ENCODE data around the gene MAOB.

Gene MAOB

DNA sequence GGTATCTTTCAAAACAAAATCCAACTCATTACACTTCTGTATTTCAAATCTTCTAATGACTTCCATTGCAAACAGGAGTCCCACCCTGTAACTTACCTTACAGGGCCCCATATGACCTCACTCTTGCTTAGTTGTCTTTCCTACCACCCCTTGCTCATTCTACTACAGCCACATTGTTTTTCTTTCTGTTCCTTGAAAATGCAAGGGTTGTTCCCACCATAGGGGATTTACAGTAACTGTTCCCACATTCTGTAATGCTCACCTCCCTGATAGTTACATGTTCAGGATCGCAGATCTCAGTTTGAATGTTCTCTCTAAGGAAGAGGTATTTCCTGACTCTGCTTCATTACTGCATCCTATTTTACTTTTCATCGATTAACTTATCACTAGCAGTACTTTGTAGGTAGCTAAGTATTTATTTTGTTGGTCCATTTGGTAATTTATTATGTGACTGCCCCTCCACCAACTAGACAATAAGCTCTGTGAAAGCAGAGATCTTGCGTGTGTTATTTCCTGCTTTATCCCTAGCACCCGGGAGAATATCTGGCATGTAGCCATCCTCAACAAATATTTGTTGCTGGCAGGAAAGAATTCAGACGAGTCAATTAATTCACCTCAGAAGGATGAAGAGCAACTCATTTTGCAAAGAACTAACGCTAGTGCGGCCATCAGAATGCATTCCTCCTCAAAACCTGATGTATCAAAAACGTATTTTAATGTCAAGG lies 21.4 kb downstream of the MAOB start:
- no peak for DNase-seq

DNA sequence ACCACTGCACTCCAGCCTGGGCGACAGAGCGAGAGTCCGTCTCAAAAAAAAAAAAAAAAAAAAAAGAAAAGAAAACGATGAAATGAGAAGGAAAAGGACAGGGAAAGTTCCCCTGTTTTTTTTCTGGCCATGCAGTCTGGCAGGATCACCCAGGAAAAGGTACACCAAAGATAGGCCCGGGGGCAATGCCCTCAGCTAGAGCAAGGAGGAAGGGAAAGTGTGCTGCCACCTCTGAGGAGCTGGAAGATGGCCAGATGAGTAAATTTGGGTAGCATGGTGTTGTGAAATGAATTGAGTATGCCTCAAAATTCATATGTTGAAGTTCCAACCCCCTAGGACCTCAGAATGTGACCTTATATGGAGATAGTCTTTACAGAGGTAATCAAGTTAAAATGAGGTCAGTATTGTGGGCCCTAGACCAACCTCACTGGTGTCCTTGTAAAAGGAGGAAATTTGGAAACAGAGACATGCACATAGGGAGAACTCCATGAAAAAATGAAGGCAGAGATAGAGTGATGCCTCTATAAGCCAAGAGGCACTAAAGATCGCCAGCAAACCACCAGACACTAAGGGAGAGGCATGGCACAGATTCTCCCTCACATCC lies 28.9 kb downstream of the MAOB start:
- no peak for DNase-seq

DNA sequence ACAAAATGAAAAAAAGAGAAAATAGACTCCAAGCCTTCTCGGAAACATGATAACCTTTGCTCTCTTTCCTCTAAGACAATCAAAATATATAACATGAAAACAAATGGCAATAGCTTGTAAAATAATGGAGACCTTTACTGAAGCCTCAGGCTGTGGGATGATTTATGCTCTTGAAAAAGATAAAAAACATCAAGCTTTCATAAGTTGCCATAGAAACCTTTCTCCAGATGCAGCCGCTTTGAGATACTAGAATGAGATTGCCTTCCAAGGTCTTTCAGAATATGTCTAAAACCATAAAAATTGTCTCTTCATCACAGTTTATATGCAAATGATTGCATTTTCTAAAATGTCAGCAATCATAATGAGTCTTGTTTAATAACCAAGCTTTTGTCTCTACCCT lies 31.6 kb downstream of the MAOB start:
- DNase-seq, result no peak

GRCh38 chrX:43849173-43849572 lies 33.1 kb downstream of the MAOB start:
- no peak for DNase-seq

- no peak for DNase-seq
These were observed 34.9 kb downstream of the MAOB start for GRCh38 chrX:43847352-43847751.

DNA sequence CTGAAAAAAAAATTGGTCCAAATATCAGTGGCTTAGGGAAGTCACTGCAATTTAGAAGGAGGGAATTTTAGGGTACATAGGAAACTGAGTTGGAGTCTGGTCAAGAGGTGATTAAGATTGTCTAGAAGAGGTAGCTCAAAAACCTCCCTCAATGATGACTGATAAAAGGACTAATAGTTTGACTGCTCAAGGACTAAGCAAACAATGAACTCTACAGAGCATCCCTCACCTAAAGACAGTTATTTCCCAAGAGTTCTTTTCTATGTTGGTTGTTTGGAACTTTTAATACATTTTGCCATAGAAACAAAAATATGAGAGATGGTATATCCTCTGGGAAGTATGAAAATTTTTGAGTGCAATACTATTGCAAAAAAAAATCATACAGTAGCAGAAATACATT lies 35.7 kb downstream of the MAOB start:
- DNase-seq, result no peak

DNA sequence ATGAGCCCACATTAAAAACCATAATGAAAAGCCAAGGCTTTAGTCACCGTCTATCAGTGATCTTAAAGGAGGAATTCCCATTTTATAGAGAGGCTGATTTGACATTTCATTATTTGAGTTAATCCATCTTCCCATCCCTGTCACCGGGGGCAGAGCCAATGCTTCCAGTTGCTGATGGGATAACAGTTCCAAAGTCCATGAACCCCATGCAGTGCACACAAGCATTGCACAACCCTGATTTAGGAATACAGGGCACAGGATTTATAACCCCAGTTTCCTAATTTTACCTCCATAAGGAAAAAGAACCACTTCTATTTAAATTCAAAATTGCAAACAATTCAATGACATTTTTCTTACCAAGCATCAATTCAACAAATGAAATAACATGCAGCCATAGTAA lies 36.5 kb downstream of the MAOB start:
- DNase-seq, result no peak

GRCh38 chrX:43840265-43840664 lies 42.0 kb downstream of the MAOB start:
- DNase-seq, result no peak

DNA sequence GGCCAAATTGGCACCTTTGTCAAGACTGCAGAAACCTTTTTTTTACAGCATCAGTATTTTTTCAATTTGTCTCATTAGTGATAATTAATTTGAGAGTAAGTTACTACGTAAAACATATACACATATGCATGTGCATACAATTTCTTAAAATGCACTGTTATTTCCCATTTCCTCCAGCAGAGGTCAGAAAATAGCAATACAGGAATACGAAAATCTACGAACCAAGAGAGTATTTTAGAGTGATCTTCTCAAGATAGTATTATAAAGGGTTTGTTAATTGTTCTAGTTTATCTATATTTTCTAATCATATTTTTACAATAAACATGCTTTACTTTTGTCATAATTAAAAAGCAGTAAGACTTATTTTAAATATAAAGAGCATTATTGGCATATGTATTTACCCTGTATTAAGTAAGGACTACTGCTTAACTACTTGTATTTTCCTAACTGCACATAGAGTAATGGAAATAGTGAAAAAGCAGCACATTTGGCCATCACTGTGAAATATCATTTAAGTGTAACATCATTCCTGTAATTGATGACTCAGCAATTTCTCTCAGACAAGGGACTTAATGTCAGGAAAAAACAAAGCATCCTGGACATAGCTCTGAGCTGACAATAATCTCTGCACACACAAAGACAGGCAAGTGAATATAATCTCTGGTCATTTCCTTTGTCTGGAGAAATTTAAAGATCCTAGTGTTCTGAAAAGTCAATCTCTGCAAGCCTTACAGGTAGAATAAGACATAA lies 45.6 kb downstream of the MAOB start:
- no peak for DNase-seq

DNA sequence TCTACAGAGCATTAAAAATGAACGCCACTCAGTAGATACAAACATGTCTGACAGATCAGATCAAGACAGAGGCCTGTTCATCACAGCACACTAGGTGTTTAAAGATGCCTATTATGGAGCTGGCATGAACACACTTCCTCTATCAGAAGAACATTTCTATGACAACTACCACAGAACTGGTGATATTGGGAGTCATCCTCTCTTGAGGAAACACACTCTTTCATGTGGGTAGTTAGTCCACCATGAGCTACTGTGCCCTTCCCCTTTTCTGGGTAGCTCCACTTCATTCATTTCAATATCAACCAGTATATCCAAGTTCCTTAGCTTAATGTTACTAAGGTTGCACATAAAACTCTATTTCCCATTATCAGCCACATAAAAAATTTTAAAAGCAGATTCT lies 46.7 kb downstream of the MAOB start:
- no peak for DNase-seq

- DNase-seq, result no peak
These were observed 54.5 kb downstream of the MAOB start for GRCh38 chrX:43827791-43828190.

DNA sequence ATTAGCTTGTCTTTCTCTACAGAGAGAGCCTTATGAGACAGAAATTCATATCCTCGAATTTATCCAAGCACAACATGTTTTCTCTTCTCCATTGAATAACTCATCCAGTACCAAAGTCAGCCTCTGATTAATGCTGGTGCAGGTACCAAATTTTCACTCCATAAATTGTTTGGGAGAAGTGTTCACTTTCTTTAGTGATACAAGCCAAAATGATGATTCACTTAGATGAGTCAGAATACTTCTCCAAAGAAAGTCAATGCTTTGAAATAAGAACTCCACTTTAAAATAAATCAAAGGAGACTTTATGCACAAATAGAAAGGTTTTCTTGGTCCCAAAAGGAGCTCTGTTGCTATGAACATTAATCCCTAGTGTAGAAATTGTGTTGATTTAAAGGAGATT lies 60.2 kb downstream of the MAOB start:
- DNase-seq, result no peak

DNA sequence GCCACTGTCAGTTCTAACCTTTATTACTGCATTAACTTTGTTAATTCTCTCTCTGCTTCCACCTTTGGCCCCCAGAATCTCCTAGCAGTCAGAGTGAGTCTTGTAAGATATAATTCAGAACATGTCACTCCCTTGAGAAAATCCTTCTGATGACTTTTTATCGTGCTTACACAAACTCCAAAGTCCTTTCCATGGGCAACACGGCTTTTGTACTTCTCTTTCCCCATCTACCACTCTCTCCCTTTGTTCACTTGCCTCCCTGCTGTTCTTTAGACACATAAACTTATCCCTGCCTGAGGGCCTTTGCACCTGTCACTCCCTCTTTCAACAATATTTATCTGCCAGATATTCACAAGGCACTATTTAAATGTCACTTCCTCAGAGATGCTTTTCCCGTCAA lies 64.8 kb downstream of the MAOB start:
- DNase-seq, result no peak

- no peak for DNase-seq
These were observed 67.0 kb downstream of the MAOB start for GRCh38 chrX:43815209-43815608.

GRCh38 chrX:43813898-43814297 lies 68.4 kb downstream of the MAOB start:
- DNase-seq, result no peak

GRCh38 chrX:43813319-43813718 lies 68.9 kb downstream of the MAOB start:
- DNase-seq, result no peak

GRCh38 chrX:43809463-43809862 lies 72.8 kb downstream of the MAOB start:
- no peak for DNase-seq

- no peak for DNase-seq
These were observed 74.0 kb downstream of the MAOB start for GRCh38 chrX:43808231-43808630.

GRCh38 chrX:43805579-43805978 lies 76.7 kb downstream of the MAOB start:
- DNase-seq, result no peak

GRCh38 chrX:43804021-43804420 lies 78.2 kb downstream of the MAOB start:
- DNase-seq, result no peak

GRCh38 chrX:43785930-43786591 lies 96.2 kb downstream of the MAOB start:
- DNase-seq, result no peak

GRCh38 chrX:43758044-43758443 lies 124.2 kb downstream of the MAOB start:
- no peak for DNase-seq

DNA sequence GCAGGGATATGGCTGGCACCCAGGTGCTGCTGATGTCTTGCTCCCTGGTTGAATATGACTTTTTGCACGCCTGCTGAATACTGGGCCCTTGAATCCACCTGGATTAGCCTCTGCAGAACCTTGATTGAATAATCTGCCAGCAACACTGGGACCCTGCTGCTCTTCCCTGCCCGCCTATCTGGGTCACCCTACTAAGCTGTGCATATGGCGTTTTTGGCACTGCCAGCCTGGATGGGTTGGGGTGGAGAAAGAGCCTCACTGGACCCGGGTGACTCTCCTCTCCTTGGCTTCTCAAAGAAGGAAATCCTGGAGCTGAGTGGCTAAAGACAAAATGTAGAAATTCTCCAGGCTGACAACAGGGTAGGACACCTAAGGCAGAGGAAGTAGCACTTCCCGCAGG lies 126.2 kb downstream of the MAOB start:
- DNase-seq, result no peak

DNA sequence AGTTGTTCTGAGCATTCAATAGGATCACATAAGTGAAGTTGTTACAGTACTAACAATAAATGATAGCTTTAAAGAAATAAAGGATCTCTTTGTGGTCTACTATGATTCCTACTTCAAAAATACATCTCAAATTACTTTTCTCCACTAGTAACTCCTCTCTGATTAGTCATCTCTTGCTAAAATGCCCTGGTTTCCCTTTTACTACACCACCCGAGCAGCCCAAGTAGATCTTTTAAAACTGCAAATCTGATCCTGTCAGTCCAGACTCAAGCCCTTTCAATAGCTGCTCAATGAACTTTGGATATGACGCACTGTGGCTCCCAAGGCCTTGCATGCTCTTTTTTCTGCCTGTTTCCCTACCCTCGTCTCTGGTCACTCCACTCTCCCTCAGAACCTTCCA lies 128.6 kb downstream of the MAOB start:
- no peak for DNase-seq
